OCI-LY7 (cell line): Measurements from ENCODE around the gene ARSH.

Experiments used
- EZH2phosphoT487 ChIP-seq: fragments of 200-600 bp; sonication (generic); IDR thresholded peaks from 2 replicates; pipeline ENCODE4 v1.6.1; 2018; ENCODE audit warnings: low read depth, borderline replicate concordance, mild to moderate bottlenecking, mixed run types, antibody characterized with exemption, low read length, moderate library complexity, mixed read lengths
- TF ChIP-seq, protein P1 (sequence below): fragments of 200-600 bp; sonication (generic); conservative IDR thresholded peaks from 2 replicates; pipeline ENCODE4 v1.5.1; 2014; ENCODE audit warnings: mild to moderate bottlenecking, antibody characterized with exemption, low read length, moderate library complexity, mixed read lengths

DNA sequence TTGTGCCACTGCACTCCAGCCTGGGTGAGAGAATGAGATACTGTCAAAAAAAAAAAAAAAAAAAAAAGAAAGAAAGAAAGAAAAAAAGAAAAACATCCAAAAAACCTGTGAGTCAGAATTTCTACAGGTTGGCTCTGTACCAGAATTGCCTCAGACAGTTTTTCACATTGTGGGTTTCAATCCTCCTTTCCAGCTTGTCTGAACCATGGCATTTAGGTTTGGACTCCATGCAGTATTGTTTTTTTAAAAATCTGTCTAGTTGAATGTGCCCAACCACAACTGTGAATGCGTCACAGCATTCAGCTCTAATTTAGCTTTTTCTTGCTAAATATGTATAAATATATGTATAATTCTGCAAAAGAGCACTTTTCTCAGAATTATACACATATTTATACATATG is 31.4 kb upstream of the ARSH start:
- TF ChIP-seq, protein P1, sequence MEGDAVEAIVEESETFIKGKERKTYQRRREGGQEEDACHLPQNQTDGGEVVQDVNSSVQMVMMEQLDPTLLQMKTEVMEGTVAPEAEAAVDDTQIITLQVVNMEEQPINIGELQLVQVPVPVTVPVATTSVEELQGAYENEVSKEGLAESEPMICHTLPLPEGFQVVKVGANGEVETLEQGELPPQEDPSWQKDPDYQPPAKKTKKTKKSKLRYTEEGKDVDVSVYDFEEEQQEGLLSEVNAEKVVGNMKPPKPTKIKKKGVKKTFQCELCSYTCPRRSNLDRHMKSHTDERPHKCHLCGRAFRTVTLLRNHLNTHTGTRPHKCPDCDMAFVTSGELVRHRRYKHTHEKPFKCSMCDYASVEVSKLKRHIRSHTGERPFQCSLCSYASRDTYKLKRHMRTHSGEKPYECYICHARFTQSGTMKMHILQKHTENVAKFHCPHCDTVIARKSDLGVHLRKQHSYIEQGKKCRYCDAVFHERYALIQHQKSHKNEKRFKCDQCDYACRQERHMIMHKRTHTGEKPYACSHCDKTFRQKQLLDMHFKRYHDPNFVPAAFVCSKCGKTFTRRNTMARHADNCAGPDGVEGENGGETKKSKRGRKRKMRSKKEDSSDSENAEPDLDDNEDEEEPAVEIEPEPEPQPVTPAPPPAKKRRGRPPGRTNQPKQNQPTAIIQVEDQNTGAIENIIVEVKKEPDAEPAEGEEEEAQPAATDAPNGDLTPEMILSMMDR = no peak
- TF ChIP-seq EZH2phosphoT487 = no peak
